ENCODE results near the gene TNPO1. TPM values are rescaled to one million over a fixed set of nuclear protein-coding genes. Genes with fewer than 3 reads are reported as not detected.

Gene TNPO1
- polyA plus RNA-seq, 1 experiment: 134 TPM

DNA sequence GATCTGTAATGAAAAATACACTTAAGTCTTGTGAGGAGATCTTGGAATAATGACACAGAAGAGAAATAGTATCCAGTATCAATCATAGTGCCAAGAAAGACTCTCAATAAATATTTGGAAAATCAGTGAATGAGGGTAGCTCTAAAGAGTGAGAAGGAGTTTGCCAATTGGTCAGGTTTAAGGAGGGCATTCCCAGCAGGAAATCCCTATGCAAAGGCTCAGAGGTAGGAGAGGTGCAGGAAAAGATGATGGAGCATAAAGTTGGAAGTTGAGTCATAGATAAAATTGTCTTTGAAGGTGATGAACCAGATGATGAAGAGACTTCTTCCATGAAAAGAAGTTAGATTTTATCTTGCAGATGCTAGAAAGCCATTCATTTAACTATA lies 27.8 kb downstream of the TNPO1 start:
- POLR2A ChIA-PET: no interaction called here
- Histone ChIP-seq H3K9me3 (ENCODE audit: control insufficient read depth, insufficient read depth, low read length) (no peaks in the 10 kb centered on the region), H3K27me3 (ENCODE audit: control insufficient read depth, insufficient read depth, low read length) (no peaks in the 10 kb centered on the region), H3K4me3 (ENCODE audit: low read depth, low read length) (no peak overlapping the region), H3K27ac (ENCODE audit: low read depth, low read length) (no peak overlapping the region)
- CTCF ChIA-PET: interaction anchor here (0.6 to 1.7 kb wide), 3 partner anchors 16 to 464 kb away, joined by 3 to 4 read pairs (median 3); no protein-coding TSS in a partner anchor
- TF ChIP-seq CTCF (IDR thresholded peaks at IDR 0.05; ENCODE audit: low read depth, low read length): no peak
- no peak for DNase-seq (ENCODE audit: low read depth, low spot score)

- CTCF ChIA-PET: no interaction called here
- POLR2A ChIA-PET: no interaction called here
- no peak for DNase-seq (ENCODE audit: low read depth, low spot score)
Measured at GRCh38 chr5:72845889-72846288, 29.4 kb downstream of the TNPO1 start.

DNA sequence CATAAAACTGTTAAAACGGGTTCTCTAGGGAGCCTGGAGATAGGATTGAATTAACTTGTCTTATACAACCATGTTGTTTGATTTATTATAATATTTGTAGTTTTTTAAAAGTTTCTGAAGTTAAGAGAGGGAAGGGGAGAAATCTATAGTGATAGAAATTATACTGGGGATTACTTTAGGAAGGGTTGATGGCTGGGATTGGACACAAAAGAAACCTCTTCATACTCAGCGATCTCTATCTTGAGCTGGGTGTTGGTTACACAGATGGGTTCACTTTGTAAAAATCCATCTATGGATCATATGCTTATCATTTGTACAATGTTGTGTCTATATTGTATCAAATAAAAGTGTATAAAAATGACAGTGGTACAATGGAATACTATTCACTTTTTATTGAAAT lies 30.0 kb downstream of the TNPO1 start:
- no peak for TF ChIP-seq CTCF (IDR thresholded peaks at IDR 0.05; ENCODE audit: low read depth, low read length)
- Histone ChIP-seq H3K9me3 (ENCODE audit: control insufficient read depth, insufficient read depth, low read length) (no peaks in the 10 kb centered on the region), H3K27ac (ENCODE audit: low read depth, low read length) (no peak overlapping the region), H3K4me3 (ENCODE audit: low read depth, low read length) (no peak overlapping the region), H3K27me3 (ENCODE audit: control insufficient read depth, insufficient read depth, low read length) (no peaks in the 10 kb centered on the region)
- no peak for DNase-seq (ENCODE audit: low read depth, low spot score)
- ChIA-PET CTCF (interaction anchor here (1.1 kb wide), 1 partner anchor 28 kb away, joined by 3 read pairs; no protein-coding TSS in a partner anchor), POLR2A (interaction anchor here (1.2 kb wide), 1 partner anchor 29 kb away, joined by 4 read pairs; no protein-coding TSS in a partner anchor)

More at GRCh38 chr5:72845889-72846288, 29.4 kb downstream of the TNPO1 start:
- no peak overlapping the region for H3K27ac ChIP-seq (ENCODE audit: low read depth, low read length)
- no peaks in the 10 kb centered on the region for H3K9me3 ChIP-seq (ENCODE audit: control insufficient read depth, insufficient read depth, low read length)
- no peak for TF ChIP-seq CTCF (IDR thresholded peaks at IDR 0.05; ENCODE audit: low read depth, low read length)
- no peak overlapping the region for H3K4me3 ChIP-seq (ENCODE audit: low read depth, low read length)
- H3K27me3 ChIP-seq (ENCODE audit: control insufficient read depth, insufficient read depth, low read length): no peaks in the 10 kb centered on the region

- TF ChIP-seq CTCF (IDR thresholded peaks at IDR 0.05; ENCODE audit: low read depth, low read length): no peak
- no peak for DNase-seq (ENCODE audit: low read depth, low spot score)
- Histone ChIP-seq H3K4me3 (ENCODE audit: low read depth, low read length) (peak overlapping the region; percentile 87), H3K27ac (ENCODE audit: low read depth, low read length) (no peak overlapping the region), H3K27me3 (ENCODE audit: control insufficient read depth, insufficient read depth, low read length) (no peaks in the 10 kb centered on the region), H3K9me3 (ENCODE audit: control insufficient read depth, insufficient read depth, low read length) (no peaks in the 10 kb centered on the region)
- CTCF ChIA-PET: interaction anchor here (1.1 kb wide), 1 partner anchor 29 kb away, joined by 3 read pairs; no protein-coding TSS in a partner anchor
- POLR2A ChIA-PET: interaction anchor here (1.2 kb wide), 1 partner anchor 30 kb away, joined by 4 read pairs; no protein-coding TSS in a partner anchor
Measured at GRCh38 chr5:72847439-72847838, 31.0 kb downstream of the TNPO1 start.

DNA sequence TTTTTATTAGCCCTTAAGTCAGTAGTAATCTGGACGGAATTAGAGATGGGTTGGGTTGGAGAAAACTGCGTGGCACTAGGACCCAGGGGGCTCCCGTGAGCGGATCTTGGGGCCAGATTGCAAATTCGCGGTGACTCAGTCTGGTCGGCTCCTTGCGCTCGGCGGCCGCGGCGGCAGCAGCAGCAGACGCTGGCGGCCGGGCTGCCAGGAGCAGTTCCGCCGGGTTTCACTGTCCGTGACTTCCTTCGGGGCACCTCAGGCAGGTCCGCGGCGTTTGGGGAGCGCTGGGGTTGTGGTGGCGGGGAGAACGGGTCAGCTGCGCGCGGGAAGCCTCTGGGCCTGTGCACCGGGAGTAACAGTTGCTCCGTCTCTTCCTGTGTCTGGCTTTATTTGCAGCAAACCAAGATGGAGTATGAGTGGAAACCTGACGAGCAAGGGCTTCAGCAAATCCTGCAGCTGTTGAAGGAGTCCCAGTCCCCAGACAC lies 31.6 kb downstream of the TNPO1 start:
- Histone ChIP-seq H3K27ac (ENCODE audit: low read depth, low read length) (peak overlapping the region; percentile 81), H3K9me3 (ENCODE audit: control insufficient read depth, insufficient read depth, low read length) (no peaks in the 10 kb centered on the region), H3K4me3 (ENCODE audit: low read depth, low read length) (peak overlapping the region; percentile 87), H3K27me3 (ENCODE audit: control insufficient read depth, insufficient read depth, low read length) (no peaks in the 10 kb centered on the region)
- no peak for TF ChIP-seq CTCF (IDR thresholded peaks at IDR 0.05; ENCODE audit: low read depth, low read length)
- peak; percentile 76 for DNase-seq (ENCODE audit: low read depth, low spot score)
- CTCF ChIA-PET: no interaction called here
- POLR2A ChIA-PET: interaction anchor here (0.5 kb wide), 1 partner anchor 74 kb away, joined by 4 read pairs; no protein-coding TSS in a partner anchor

Measured in AG04450 (cell line).